Keratinocyte (primary cell): ENCODE measurements around the gene DGCR8. TPM values are rescaled to one million over a fixed set of nuclear protein-coding genes. Genes with fewer than 3 reads are reported as not detected.

Experiments used
- DNase-seq: peaks from one replicate; pipeline ENCODE4 v3.0.0-alpha.2; 2011; ENCODE audit warnings: low read depth, missing footprints, low spot score
- FAIRE-seq: peaks from 2 replicates; lab custom pipeline; 2011; peaks lifted over from hg19 to GRCh38; lab: Jason Lieb, UNC
- H2AFZ ChIP-seq: 2 replicates; pipeline ENCODE4 v1.6.0; 2012; ENCODE audit warnings: low read length, control low read depth, inconsistent platforms; ENCODE audit not compliant: control insufficient read depth
- H3K27ac ChIP-seq: 2 replicates; pipeline ENCODE4 v1.5.1; 2011; ENCODE audit warnings: low read length; ENCODE audit not compliant: control insufficient read depth, insufficient read depth
- H3K27me3 ChIP-seq: 3 replicates; pipeline ENCODE4 v1.6.0; 2011; ENCODE audit warnings: low read length; ENCODE audit not compliant: control insufficient read depth, insufficient read depth; ENCODE audit errors: extremely low read depth
- H3K36me3 ChIP-seq, 2 experiments: 2 replicates in 1 of 2; 3 replicates in 1 of 2; pipeline ENCODE4 v1.5.1; 2011; ENCODE audit warnings: low read length in 2 of 2, mild to moderate bottlenecking in 1 of 2; ENCODE audit not compliant: control insufficient read depth in 2 of 2, insufficient read depth in 2 of 2; ENCODE audit errors: extremely low read depth in 1 of 2
- H3K4me1 ChIP-seq: 3 replicates; pipeline ENCODE4 v1.5.1; 2011; ENCODE audit warnings: low read length; ENCODE audit not compliant: control insufficient read depth, insufficient read depth; ENCODE audit errors: extremely low read depth
- H3K4me2 ChIP-seq: 3 replicates; pipeline ENCODE4 v1.6.0; 2011; ENCODE audit warnings: low read depth, low read length; ENCODE audit not compliant: control insufficient read depth, insufficient read depth; ENCODE audit errors: extremely low read depth
- H3K4me3 ChIP-seq, 3 experiments: fragments of 200-600 bp in 1 of 3; sonication (generic) in 1 of 3; 2 replicates in 2 of 3; 3 replicates in 1 of 3; pipeline ENCODE4 v1.5.1; 2011 to 2016; ENCODE audit warnings: low read length in 3 of 3, mild to moderate bottlenecking in 3 of 3, control low read depth in 2 of 3, inconsistent platforms in 1 of 3, low read depth in 1 of 3, mixed read lengths in 1 of 3, mixed run types in 1 of 3, moderate library complexity in 1 of 3; ENCODE audit not compliant: control insufficient read depth in 2 of 3, insufficient read depth in 2 of 3; ENCODE audit errors: extremely low read depth in 1 of 3
- H3K79me2 ChIP-seq: 2 replicates; pipeline ENCODE4 v1.6.0; 2012; ENCODE audit warnings: low read length; ENCODE audit not compliant: control insufficient read depth, insufficient read depth
- H3K9ac ChIP-seq: 3 replicates; pipeline ENCODE4 v1.6.0; 2011; ENCODE audit warnings: low read length; ENCODE audit not compliant: control insufficient read depth, insufficient read depth; ENCODE audit errors: extremely low read depth
- H3K9me1 ChIP-seq: 3 replicates; pipeline ENCODE4 v1.6.0; 2011; ENCODE audit warnings: low read length; ENCODE audit not compliant: control insufficient read depth, insufficient read depth; ENCODE audit errors: extremely low read depth
- H3K9me3 ChIP-seq: 2 replicates; pipeline ENCODE4 v1.5.1; 2012; ENCODE audit warnings: low read depth, low read length; ENCODE audit not compliant: control insufficient read depth
- H4K20me1 ChIP-seq: 3 replicates; pipeline ENCODE4 v1.6.0; 2011; ENCODE audit warnings: low read length; ENCODE audit not compliant: control insufficient read depth, insufficient read depth; ENCODE audit errors: extremely low read depth
- EZH2 ChIP-seq: IDR thresholded peaks from one replicate; pipeline ENCODE4 v1.6.1; 2012; ENCODE audit warnings: inconsistent platforms, mild to moderate bottlenecking, low read length, moderate library complexity
- dilution Hi-C: fragments of 300-500 bp; cut with MboI; formaldehyde crosslinking; loops from one replicate; pipeline ENCODE4 v1.7.0; 2020; ENCODE audit warnings: low sequenced_read_pairs; ENCODE audit not compliant: extremely low pct_ligation_motif_present
- polyA plus RNA-seq, 5 experiments: library from polyadenylated mRNA; depleted of rRNA in 3 of 5; stranded (reverse) in 3 of 5; stranded (forward) in 1 of 5; unstranded in 1 of 5; fragments of >200 nt; gene quantifications; 1 replicate in 1 of 5; 2 replicates in 3 of 5; 3 replicates in 1 of 5; pipeline versions ENCODE4 v1.2.1 to v1.2.3, GENCODE V29; 2011 to 2012; ENCODE audit warnings: missing spikeins in 2 of 5, low read depth in 1 of 5, low replicate concordance in 1 of 5
- TF ChIP-seq, protein P1 (sequence below), 3 experiments: IDR thresholded peaks in 1 of 3; conservative IDR thresholded peaks in 1 of 3; optimal IDR thresholded peaks in 1 of 3; 2 replicates in 2 of 3; 3 replicates in 1 of 3; pipeline versions ENCODE3 to v1.5.1; 2011; ENCODE audit warnings: low read length in 3 of 3, mild to moderate bottlenecking in 3 of 3, moderate library complexity in 2 of 3, control low read depth in 1 of 3, inconsistent platforms in 1 of 3; ENCODE audit not compliant: insufficient read depth in 2 of 3; ENCODE audit errors: extremely low read depth in 1 of 3

DGCR8 gene
- polyA plus RNA-seq, 1 donor (not counting 4 experiments of a cell fraction or from before 2014, with no cell fraction given): 17.2 TPM

DNA sequence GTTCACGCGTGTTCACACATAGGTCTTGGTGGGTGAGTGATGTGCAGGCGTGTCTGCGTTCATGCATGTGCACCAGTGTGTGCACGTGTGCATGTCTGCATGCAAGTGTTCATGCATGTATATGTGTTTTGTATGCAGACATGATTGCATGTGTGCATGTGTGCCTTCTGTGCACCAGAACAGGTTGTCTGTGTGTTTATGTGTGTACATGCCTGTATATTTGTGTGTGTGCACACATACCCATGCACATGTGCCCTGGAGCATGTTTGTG, 56.5 kb downstream of the DGCR8 start:
- no peaks in the 10 kb centered on the region for H3K9me3 ChIP-seq
- H2AFZ ChIP-seq: no peak overlapping the region
- DNase-seq: no peak
- H3K9me1 ChIP-seq: no peaks in the 10 kb centered on the region
- H3K27ac ChIP-seq: no peak overlapping the region
- no peaks in the 10 kb centered on the region for H3K27me3 ChIP-seq
- dilution Hi-C loops: no loop called here
- H3K9ac ChIP-seq: no peak overlapping the region
- H3K79me2 ChIP-seq: peaks cover 69% of the 10 kb centered on the region
- peaks cover 31% of the 10 kb centered on the region for H4K20me1 ChIP-seq
- TF ChIP-seq EZH2: no peak
- TF ChIP-seq, protein P1, sequence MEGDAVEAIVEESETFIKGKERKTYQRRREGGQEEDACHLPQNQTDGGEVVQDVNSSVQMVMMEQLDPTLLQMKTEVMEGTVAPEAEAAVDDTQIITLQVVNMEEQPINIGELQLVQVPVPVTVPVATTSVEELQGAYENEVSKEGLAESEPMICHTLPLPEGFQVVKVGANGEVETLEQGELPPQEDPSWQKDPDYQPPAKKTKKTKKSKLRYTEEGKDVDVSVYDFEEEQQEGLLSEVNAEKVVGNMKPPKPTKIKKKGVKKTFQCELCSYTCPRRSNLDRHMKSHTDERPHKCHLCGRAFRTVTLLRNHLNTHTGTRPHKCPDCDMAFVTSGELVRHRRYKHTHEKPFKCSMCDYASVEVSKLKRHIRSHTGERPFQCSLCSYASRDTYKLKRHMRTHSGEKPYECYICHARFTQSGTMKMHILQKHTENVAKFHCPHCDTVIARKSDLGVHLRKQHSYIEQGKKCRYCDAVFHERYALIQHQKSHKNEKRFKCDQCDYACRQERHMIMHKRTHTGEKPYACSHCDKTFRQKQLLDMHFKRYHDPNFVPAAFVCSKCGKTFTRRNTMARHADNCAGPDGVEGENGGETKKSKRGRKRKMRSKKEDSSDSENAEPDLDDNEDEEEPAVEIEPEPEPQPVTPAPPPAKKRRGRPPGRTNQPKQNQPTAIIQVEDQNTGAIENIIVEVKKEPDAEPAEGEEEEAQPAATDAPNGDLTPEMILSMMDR (optimal IDR thresholded peaks at IDR 0.05 in 1 of 3, IDR thresholded peaks at IDR 0.05 in 1 of 3, conservative IDR thresholded peaks at IDR 0.05 in 1 of 3; ENCODE audit: extremely low read depth in 1 of 3, insufficient read depth in 2 of 3, low read length in 3 of 3): no peak
- no peak for FAIRE-seq
- peaks cover 15% of the 10 kb centered on the region for H3K4me1 ChIP-seq
- no peak overlapping the region for H3K4me3 ChIP-seq
- peaks cover 9 to 19% of the 10 kb centered on the region in 2 experiments for H3K36me3 ChIP-seq
- no peak overlapping the region for H3K4me2 ChIP-seq

DNA sequence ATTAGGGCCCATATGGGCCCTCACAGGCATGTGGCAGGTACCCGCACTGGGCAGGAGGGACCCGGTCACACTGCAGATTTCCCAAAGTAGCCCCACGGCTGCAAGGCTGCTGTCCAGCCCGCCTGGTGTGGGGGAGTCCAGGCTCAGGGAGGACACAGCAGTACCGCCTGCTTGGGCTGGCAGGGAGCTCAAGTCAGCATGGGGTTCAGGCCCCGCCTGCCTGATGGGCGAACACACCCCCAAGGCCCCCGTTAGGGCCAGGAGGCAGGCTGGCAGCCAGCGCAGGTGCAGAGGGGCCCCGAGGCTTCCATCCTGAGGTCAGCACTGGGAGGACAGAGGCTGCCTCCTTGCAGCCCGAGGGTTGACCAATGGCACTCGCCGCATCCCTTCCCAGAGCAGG, 57.1 kb downstream of the DGCR8 start:
- no peak for DNase-seq
- H3K4me3 ChIP-seq: no peak overlapping the region
- H2AFZ ChIP-seq: no peak overlapping the region
- TF ChIP-seq, protein P1 (optimal IDR thresholded peaks at IDR 0.05 in 1 of 3, IDR thresholded peaks at IDR 0.05 in 1 of 3, conservative IDR thresholded peaks at IDR 0.05 in 1 of 3; ENCODE audit: extremely low read depth in 1 of 3, insufficient read depth in 2 of 3, low read length in 3 of 3): no peak
- no peak for TF ChIP-seq EZH2
- H3K36me3 ChIP-seq: peaks cover 9 to 23% of the 10 kb centered on the region in 2 experiments
- no peak overlapping the region for H3K27ac ChIP-seq
- H3K9me3 ChIP-seq: no peaks in the 10 kb centered on the region
- no peak for FAIRE-seq
- no peaks in the 10 kb centered on the region for H3K9me1 ChIP-seq
- peaks cover 68% of the 10 kb centered on the region for H3K79me2 ChIP-seq
- H3K27me3 ChIP-seq: no peaks in the 10 kb centered on the region
- no peak overlapping the region for H3K4me2 ChIP-seq
- H3K9ac ChIP-seq: no peak overlapping the region
- peaks cover 15% of the 10 kb centered on the region for H3K4me1 ChIP-seq
- H4K20me1 ChIP-seq: peaks cover 31% of the 10 kb centered on the region
- dilution Hi-C loops: no loop called here
